GM23338 (cell line): ENCODE results near the gene ETV6. TPM values are rescaled to one million over a fixed set of nuclear protein-coding genes. Genes with fewer than 3 reads are reported as not detected.
A peak's percentile ranks its signal among the peaks of the same experiment; 100 is the strongest.

ENCODE experiments used
- ATAC-seq: fragments of 200-7000 bp; cut with Tn5 transposase; 3 replicates; pipeline ENCODE4 v1.9.1; 2020
- DNase-seq: peaks from one replicate; pipeline ENCODE4 v3.0.0-alpha.2; 2015; ENCODE audit warnings: low spot score
- H2AFZ ChIP-seq: fragments of 200-600 bp; sonication (generic); 2 replicates; pipeline ENCODE4 v1.8.0; 2016; ENCODE audit warnings: antibody characterized with exemption, mild to moderate bottlenecking, moderate library complexity
- H3F3A ChIP-seq: fragments of 200-600 bp; sonication (generic); replicated peaks from 2 replicates; pipeline ENCODE4 v1.8.0; 2017; ENCODE audit warnings: antibody characterized with exemption, mixed run types, low read depth
- H3K27ac ChIP-seq: fragments of 200-600 bp; sonication (generic); 2 replicates; pipeline ENCODE4 v1.6.1; 2016; ENCODE audit warnings: low read depth
- H3K27me3 ChIP-seq: fragments of 200-600 bp; sonication (generic); 2 replicates; pipeline ENCODE4 v1.8.0; 2016; ENCODE audit warnings: mild to moderate bottlenecking, mixed run types, moderate library complexity; ENCODE audit not compliant: insufficient read depth
- H3K36me3 ChIP-seq: fragments of 200-600 bp; sonication (generic); 2 replicates; pipeline ENCODE4 v1.8.0; 2016; ENCODE audit warnings: mild to moderate bottlenecking; ENCODE audit not compliant: insufficient read depth
- H3K4me1 ChIP-seq: fragments of 200-600 bp; sonication (generic); 2 replicates; pipeline ENCODE4 v1.8.0; 2016; ENCODE audit warnings: mild to moderate bottlenecking, moderate library complexity; ENCODE audit not compliant: insufficient read depth
- H3K4me2 ChIP-seq: fragments of 200-600 bp; sonication (generic); 2 replicates; pipeline ENCODE4 v1.7.1; 2017; ENCODE audit warnings: mixed run types
- H3K4me3 ChIP-seq: fragments of 200-600 bp; sonication (generic); 2 replicates; pipeline ENCODE4 v1.6.1; 2016; ENCODE audit warnings: mixed run types
- H3K79me2 ChIP-seq: fragments of 200-600 bp; sonication (generic); replicated peaks from 2 replicates; pipeline ENCODE4 v1.8.0; 2017; ENCODE audit warnings: mild to moderate bottlenecking; ENCODE audit not compliant: insufficient read depth
- H3K9me2 ChIP-seq: fragments of 200-600 bp; sonication (generic); 2 replicates; pipeline ENCODE4 v1.8.0; 2017; ENCODE audit not compliant: insufficient read depth
- H4K20me1 ChIP-seq: fragments of 200-600 bp; sonication (generic); replicated peaks from 2 replicates; pipeline ENCODE4 v1.8.0; 2017; ENCODE audit warnings: mild to moderate bottlenecking; ENCODE audit not compliant: insufficient read depth
- H3K27ac Mint-ChIP-seq: 2 replicates; pipeline ENCODE4 v1.8.0; 2020; ENCODE audit warnings: inconsistent platforms, mild to moderate bottlenecking, moderate library complexity, mixed read lengths
- H3K27me3 Mint-ChIP-seq: 3 replicates; pipeline ENCODE4 v1.8.0; 2022; ENCODE audit warnings: low read depth, mild to moderate bottlenecking, moderate library complexity, mixed read lengths, inconsistent platforms; ENCODE audit not compliant: insufficient read depth, poor library complexity
- H3K36me3 Mint-ChIP-seq: 3 replicates; pipeline ENCODE4 v1.8.0; 2021; ENCODE audit warnings: low read depth, mild to moderate bottlenecking, inconsistent platforms, moderate library complexity, mixed read lengths
- H3K4me1 Mint-ChIP-seq: 3 replicates; pipeline ENCODE4 v1.8.0; 2020; ENCODE audit warnings: mild to moderate bottlenecking, inconsistent platforms, mixed read lengths
- H3K4me3 Mint-ChIP-seq: 3 replicates; pipeline ENCODE4 v1.8.0; 2021; ENCODE audit warnings: moderate library complexity, mild to moderate bottlenecking, inconsistent platforms, mixed read lengths
- H3K9me3 Mint-ChIP-seq: 3 replicates; pipeline ENCODE4 v1.8.0; 2020; ENCODE audit warnings: moderate library complexity, mild to moderate bottlenecking, inconsistent platforms, mixed read lengths
- CREB1 ChIP-seq: fragments of 250-450 bp; sonication (Bioruptor Pico); IDR thresholded peaks from 2 replicates; pipeline ENCODE4 v1.5.0; 2020; ENCODE audit warnings: low read depth, mild to moderate bottlenecking, moderate library complexity
- EZH2 ChIP-seq: fragments of 200-600 bp; sonication (generic); IDR thresholded peaks from one replicate; pipeline ENCODE4 v1.8.0; 2017; ENCODE audit warnings: antibody characterized with exemption, mild to moderate bottlenecking, low read depth; ENCODE audit not compliant: unreplicated experiment
- EZH2phosphoT487 ChIP-seq: fragments of 200-600 bp; sonication (generic); IDR thresholded peaks from one replicate; pipeline ENCODE4 v1.8.1; 2018; ENCODE audit warnings: antibody characterized with exemption; ENCODE audit not compliant: unreplicated experiment
- JUNB ChIP-seq: IDR thresholded peaks from one replicate; pipeline ENCODE4 v1.6.1; 2016; ENCODE audit warnings: antibody characterized with exemption; ENCODE audit not compliant: unreplicated experiment
- NANOG ChIP-seq: IDR thresholded peaks from 2 replicates; pipeline ENCODE4 v1.6.1; 2016; ENCODE audit warnings: antibody characterized with exemption, borderline replicate concordance
- POLR2AphosphoS5 ChIP-seq: IDR thresholded peaks from 2 replicates; pipeline ENCODE4 v1.6.1; 2016; ENCODE audit warnings: antibody characterized with exemption, low read depth
- STAT1 ChIP-seq: IDR thresholded peaks from one replicate; pipeline ENCODE4 v1.6.1; 2016; ENCODE audit warnings: antibody characterized with exemption; ENCODE audit not compliant: unreplicated experiment
- ZNF114 ChIP-seq: fragments of 250-450 bp; sonication (Bioruptor Pico); IDR thresholded peaks from 2 replicates; pipeline ENCODE4 v1.5.0; 2020; ENCODE audit warnings: mild to moderate bottlenecking, moderate library complexity
- ZNF331 ChIP-seq: fragments of 250-450 bp; sonication (Bioruptor Pico); IDR thresholded peaks from 2 replicates; pipeline ENCODE4 v1.5.0; 2020; ENCODE audit warnings: low read depth, mild to moderate bottlenecking, moderate library complexity
- polyA plus RNA-seq: library from polyadenylated mRNA; unstranded; fragments of >200 nt; fragmentation: Nextera tagmentation; extraction: Ambion mirVana; gene quantifications from 2 replicates; pipeline ENCODE4 v1.2.1, GENCODE V29; 2016
- total RNA-seq: library from RNA; depleted of rRNA; stranded (reverse); fragments of >200 nt; shearing (Covaris generic); gene quantifications from 2 replicates; pipeline ENCODE4 v1.2.3, GENCODE V29; 2014
- TF ChIP-seq, protein P1 (sequence below): IDR thresholded peaks from one replicate; pipeline ENCODE4 v1.6.1; 2018; ENCODE audit warnings: antibody characterized with exemption; ENCODE audit not compliant: unreplicated experiment
- TF ChIP-seq, protein P2 (sequence below): IDR thresholded peaks from 2 replicates; pipeline ENCODE4 v1.6.1; 2016; ENCODE audit warnings: antibody characterized with exemption
- TF ChIP-seq, protein P3 (sequence below), 2 experiments: fragments of 200-600 bp in 1 of 2; sonication (generic) in 1 of 2; conservative IDR thresholded peaks; 2 replicates each; pipeline versions ENCODE4 v1.5.1 to v1.6.1; 2016 to 2017; ENCODE audit warnings: antibody characterized with exemption in 2 of 2, low read depth in 2 of 2, mild to moderate bottlenecking in 2 of 2, moderate library complexity in 1 of 2

ETV6 gene
- total and polyA plus RNA-seq, 2 experiments from 2014 or later: 7.5 to 15.1 TPM

DNA sequence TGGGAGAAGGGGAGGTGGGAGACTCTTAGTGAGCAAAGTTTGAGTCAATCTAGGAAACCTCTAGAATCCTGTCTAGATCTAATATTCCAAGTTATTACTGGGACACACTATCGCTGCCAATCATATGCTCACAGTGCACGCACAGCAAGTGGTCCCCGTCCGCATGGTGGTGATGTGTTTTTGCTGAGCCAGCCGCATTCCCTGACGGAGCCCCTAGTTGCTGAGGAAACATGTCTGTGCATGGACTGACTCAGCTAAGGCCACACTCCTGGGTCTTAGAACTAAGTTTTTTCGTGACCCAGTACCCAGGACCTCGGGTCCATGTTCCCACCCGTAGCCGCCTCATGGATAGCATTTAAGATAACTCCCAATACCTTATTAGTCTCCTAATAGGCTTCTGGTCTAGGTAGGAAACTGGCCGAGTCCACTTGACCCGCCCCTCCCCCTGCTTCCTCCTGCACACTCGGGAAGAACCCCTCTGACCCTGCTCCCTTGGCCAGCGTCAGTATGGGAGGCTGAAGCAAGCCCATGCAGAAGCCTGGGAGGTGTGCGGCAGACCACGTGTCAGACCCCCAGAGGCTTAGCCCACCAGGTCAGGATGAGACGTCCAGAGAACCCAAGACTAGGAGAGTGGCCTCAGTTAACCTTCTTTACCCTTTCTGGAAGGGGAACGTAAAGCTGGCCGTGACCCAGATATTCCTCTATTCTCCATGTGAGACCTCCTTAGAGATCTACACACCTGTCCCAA lies 200.5 kb downstream of the ETV6 start:
- no peak overlapping the region; the same call in 1 of the 2 replicates for H3K27ac Mint-ChIP-seq
- ATAC-seq (no peak), DNase-seq (no peak)
- H3K4me3 ChIP-seq: no peak overlapping the region
- H3F3A ChIP-seq: 0 out of 2 replicates have a peak, but pooled peaks cover 3% of the 10 kb centered on the region
- no peak overlapping the region for H3K4me2 ChIP-seq
- H2AFZ ChIP-seq: no peak overlapping the region
- H3K79me2 ChIP-seq: no peaks in the 10 kb centered on the region
- H4K20me1 ChIP-seq: no peaks in the 10 kb centered on the region
- H3K4me3 Mint-ChIP-seq: no peak overlapping the region
- H3K9me2 ChIP-seq: no peaks in the 10 kb centered on the region
- peaks cover 24% of the 10 kb centered on the region for H3K4me1 Mint-ChIP-seq
- H3K9me3 Mint-ChIP-seq: no peaks in the 10 kb centered on the region
- H3K27ac ChIP-seq: no peak overlapping the region
- H3K36me3 ChIP-seq: no peaks in the 10 kb centered on the region; the same call in 1 of the 2 replicates
- H3K4me1 ChIP-seq: peaks cover 9% of the 10 kb centered on the region; the same call in 1 of the 2 replicates
- no peaks in the 10 kb centered on the region for H3K27me3 ChIP-seq
- H3K27me3 Mint-ChIP-seq: peaks cover 7% of the 10 kb centered on the region
- H3K36me3 Mint-ChIP-seq: peaks cover 15% of the 10 kb centered on the region
- no peak for TF ChIP-seq EZH2phosphoT487
- no peak for TF ChIP-seq EZH2
- no peak for TF ChIP-seq JUNB
- TF ChIP-seq ZNF331 (CRISPR knock-in tag): no peak
- no peak for TF ChIP-seq POLR2AphosphoS5
- TF ChIP-seq NANOG: no peak
- TF ChIP-seq, protein P1, sequence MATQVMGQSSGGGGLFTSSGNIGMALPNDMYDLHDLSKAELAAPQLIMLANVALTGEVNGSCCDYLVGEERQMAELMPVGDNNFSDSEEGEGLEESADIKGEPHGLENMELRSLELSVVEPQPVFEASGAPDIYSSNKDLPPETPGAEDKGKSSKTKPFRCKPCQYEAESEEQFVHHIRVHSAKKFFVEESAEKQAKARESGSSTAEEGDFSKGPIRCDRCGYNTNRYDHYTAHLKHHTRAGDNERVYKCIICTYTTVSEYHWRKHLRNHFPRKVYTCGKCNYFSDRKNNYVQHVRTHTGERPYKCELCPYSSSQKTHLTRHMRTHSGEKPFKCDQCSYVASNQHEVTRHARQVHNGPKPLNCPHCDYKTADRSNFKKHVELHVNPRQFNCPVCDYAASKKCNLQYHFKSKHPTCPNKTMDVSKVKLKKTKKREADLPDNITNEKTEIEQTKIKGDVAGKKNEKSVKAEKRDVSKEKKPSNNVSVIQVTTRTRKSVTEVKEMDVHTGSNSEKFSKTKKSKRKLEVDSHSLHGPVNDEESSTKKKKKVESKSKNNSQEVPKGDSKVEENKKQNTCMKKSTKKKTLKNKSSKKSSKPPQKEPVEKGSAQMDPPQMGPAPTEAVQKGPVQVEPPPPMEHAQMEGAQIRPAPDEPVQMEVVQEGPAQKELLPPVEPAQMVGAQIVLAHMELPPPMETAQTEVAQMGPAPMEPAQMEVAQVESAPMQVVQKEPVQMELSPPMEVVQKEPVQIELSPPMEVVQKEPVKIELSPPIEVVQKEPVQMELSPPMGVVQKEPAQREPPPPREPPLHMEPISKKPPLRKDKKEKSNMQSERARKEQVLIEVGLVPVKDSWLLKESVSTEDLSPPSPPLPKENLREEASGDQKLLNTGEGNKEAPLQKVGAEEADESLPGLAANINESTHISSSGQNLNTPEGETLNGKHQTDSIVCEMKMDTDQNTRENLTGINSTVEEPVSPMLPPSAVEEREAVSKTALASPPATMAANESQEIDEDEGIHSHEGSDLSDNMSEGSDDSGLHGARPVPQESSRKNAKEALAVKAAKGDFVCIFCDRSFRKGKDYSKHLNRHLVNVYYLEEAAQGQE: no peak
- TF ChIP-seq, protein P2, sequence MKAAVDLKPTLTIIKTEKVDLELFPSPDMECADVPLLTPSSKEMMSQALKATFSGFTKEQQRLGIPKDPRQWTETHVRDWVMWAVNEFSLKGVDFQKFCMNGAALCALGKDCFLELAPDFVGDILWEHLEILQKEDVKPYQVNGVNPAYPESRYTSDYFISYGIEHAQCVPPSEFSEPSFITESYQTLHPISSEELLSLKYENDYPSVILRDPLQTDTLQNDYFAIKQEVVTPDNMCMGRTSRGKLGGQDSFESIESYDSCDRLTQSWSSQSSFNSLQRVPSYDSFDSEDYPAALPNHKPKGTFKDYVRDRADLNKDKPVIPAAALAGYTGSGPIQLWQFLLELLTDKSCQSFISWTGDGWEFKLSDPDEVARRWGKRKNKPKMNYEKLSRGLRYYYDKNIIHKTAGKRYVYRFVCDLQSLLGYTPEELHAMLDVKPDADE: no peak

DNA sequence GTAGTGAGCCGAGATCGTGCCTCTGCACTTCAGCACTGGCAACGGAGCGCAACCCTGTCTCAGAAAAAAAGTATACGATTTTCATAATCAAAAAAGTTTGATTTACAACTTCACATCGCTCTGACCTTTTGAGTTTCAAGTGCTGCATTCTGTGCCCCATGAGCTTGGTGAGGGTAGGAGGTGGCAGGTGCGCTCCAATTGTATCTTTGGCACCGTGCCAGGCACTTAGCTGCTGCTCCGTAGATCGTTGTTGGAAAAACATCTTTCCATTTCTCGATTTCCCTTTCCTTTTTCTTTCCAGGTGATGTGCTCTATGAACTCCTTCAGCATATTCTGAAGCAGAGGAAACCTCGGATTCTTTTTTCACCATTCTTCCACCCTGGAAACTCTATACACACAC lies 203.7 kb downstream of the ETV6 start:
- H3K36me3 Mint-ChIP-seq: peaks cover 13% of the 10 kb centered on the region
- Histone ChIP-seq H3K4me2 (no peak overlapping the region), H3K27ac (no peak overlapping the region), H3K9me2 (no peaks in the 10 kb centered on the region), H4K20me1 (no peaks in the 10 kb centered on the region), H3K36me3 (no peaks in the 10 kb centered on the region; the same call in 1 of the 2 replicates), H3K79me2 (no peaks in the 10 kb centered on the region), H3F3A (0 out of 2 replicates have a peak, but pooled peaks cover 6% of the 10 kb centered on the region), H2AFZ (no peak overlapping the region), H3K27me3 (no peaks in the 10 kb centered on the region), H3K4me3 (no peak overlapping the region), H3K4me1 (peaks cover 33% of the 10 kb centered on the region)
- H3K27me3 Mint-ChIP-seq: peaks cover 7% of the 10 kb centered on the region
- H3K4me3 Mint-ChIP-seq: no peak overlapping the region
- DNase-seq (no peak), ATAC-seq (no peak)
- no peaks in the 10 kb centered on the region for H3K9me3 Mint-ChIP-seq
- peaks cover 53% of the 10 kb centered on the region for H3K4me1 Mint-ChIP-seq
- peak overlapping the region; percentile 3; the same call in 1 of the 2 replicates for H3K27ac Mint-ChIP-seq
- TF ChIP-seq, protein P1: no peak
- TF ChIP-seq EZH2phosphoT487: no peak
- no peak for TF ChIP-seq EZH2
- no peak for TF ChIP-seq ZNF114 (CRISPR knock-in tag)
- no peak for TF ChIP-seq CREB1
- no peak for TF ChIP-seq ZNF331 (CRISPR knock-in tag)
- TF ChIP-seq, protein P3, sequence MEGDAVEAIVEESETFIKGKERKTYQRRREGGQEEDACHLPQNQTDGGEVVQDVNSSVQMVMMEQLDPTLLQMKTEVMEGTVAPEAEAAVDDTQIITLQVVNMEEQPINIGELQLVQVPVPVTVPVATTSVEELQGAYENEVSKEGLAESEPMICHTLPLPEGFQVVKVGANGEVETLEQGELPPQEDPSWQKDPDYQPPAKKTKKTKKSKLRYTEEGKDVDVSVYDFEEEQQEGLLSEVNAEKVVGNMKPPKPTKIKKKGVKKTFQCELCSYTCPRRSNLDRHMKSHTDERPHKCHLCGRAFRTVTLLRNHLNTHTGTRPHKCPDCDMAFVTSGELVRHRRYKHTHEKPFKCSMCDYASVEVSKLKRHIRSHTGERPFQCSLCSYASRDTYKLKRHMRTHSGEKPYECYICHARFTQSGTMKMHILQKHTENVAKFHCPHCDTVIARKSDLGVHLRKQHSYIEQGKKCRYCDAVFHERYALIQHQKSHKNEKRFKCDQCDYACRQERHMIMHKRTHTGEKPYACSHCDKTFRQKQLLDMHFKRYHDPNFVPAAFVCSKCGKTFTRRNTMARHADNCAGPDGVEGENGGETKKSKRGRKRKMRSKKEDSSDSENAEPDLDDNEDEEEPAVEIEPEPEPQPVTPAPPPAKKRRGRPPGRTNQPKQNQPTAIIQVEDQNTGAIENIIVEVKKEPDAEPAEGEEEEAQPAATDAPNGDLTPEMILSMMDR (conservative IDR thresholded peaks at IDR 0.05; ENCODE audit: low read depth in 2 of 2): no peak
- no peak for TF ChIP-seq POLR2AphosphoS5
- no peak for TF ChIP-seq STAT1
